ENCODE data around the gene RNF213. TPM values are rescaled to one million over a fixed set of nuclear protein-coding genes. Genes with fewer than 3 reads are reported as not detected.

Gene RNF213
- total RNA-seq, 1 experiment from 2014 or later = 71.4 TPM

DNA sequence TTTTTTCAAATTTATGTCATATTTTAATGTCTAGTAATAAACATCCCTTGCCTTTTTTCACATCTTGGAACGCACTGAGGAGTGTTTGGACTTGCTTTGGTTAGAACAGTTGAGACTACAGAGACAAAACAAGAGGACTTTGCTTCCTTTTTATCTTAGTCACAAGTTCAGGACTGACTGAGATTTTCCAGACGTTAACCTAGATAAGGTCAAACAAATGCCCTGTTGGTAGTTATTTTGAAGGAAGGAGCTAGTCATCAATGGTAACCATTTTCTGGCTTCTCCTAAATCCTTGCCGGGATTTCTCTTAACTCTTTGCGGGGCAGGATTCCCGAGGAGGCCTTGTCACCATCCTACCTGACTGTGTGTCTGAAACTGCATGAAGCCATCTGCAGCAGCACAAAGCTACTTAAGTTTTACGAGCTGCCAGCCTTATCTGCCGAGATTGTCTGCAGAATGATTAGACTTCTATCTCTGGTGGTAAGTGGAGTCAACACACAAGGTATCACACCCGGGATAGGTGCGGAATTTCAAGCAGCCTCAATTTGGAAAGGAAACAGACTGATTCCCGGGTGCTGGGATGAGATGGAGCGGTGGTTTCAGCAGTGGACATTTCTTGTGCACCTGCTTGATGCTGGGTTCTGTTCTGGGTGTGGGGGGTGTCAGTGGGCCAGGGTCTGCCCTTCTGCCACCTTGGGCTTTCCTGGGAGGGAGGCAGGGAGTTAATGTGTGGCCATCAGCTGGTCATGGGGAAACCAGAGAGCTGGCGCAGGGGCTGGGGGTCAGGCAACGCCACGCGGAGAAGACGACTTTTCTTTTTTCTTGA lies 48.3 kb downstream of the RNF213 start:
- no peak overlapping the region for H2AFZ ChIP-seq (ENCODE audit: low read length)
- no peaks in the 10 kb centered on the region for H3K79me2 ChIP-seq (ENCODE audit: low read length)
- no peak overlapping the region for H3K4me3 ChIP-seq (ENCODE audit: low read length)
- no peaks in the 10 kb centered on the region for H3K9me3 ChIP-seq (ENCODE audit: low read length)
- H4K20me1 ChIP-seq (ENCODE audit: low read length) = no peaks in the 10 kb centered on the region
- H3F3A ChIP-seq (ENCODE audit: low read length, unreplicated experiment) = no peaks in the 10 kb centered on the region
- H3K27me3 ChIP-seq (ENCODE audit: low read length) = no peaks in the 10 kb centered on the region
- DNase-seq (no peak), ATAC-seq (no peak)
- TF ChIP-seq EZH2phosphoT487 (IDR thresholded peaks at IDR 0.05; ENCODE audit: borderline replicate concordance, low read length) = no peak
- TF ChIP-seq CTCF (conservative IDR thresholded peaks at IDR 0.05; ENCODE audit: low read depth, low read length) = no peak
- no peaks in the 10 kb centered on the region for H3K9me2 ChIP-seq (replicated peaks; ENCODE audit: low read length)
- H3K36me3 ChIP-seq (ENCODE audit: low read depth, low read length) = peaks cover 51% of the 10 kb centered on the region
- no peaks in the 10 kb centered on the region for H3K4me1 ChIP-seq (ENCODE audit: insufficient read depth, low read length)
- ChIA-PET CTCF (no interaction called here), POLR2A (ENCODE audit: unreplicated experiment) (no interaction called here)
- H3K27ac ChIP-seq (ENCODE audit: low read length) = no peak overlapping the region
- intact Hi-C loops (cut with micrococcal nuclease) = no loop called here
- no TSS peak for BruUV-seq (replicated peaks)
- H3K9ac ChIP-seq (ENCODE audit: low read length) = no peak overlapping the region
- no peak overlapping the region for H3K4me2 ChIP-seq (ENCODE audit: low read length)

DNA sequence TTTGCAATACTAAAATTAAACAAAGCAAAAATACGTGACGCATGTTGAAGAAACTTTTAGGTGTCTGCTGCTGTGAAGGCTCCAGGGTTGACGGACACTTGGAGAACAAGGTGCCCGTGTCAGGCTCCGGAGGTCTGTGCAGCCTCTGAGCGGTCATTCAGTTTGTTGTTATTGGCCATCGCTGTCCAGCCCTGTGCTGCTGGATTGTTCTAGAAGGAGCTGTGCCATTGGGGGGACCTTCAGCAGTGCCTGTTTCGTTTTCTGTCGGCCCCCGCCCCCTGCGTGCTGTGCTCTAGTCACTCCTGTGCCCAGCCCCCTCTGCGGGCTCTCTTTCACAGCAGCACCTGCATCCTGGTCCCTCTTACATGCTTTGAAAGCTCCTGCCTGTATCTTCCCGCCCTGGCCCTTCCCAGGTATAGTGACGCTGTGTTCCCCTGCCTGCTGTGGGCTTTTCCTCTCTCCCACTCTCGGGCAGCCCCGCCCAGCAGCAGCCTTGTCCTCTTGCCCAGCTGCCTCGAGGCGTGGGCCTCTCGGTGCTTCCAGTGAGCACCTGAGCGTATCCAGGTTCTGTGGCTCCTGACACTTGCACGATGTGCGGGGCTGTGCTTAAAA lies 50.7 kb downstream of the RNF213 start:
- no TSS peak for BruUV-seq (replicated peaks)
- no peak overlapping the region for H3K4me3 ChIP-seq (ENCODE audit: low read length)
- intact Hi-C loops (cut with micrococcal nuclease) = no loop called here
- H3K4me1 ChIP-seq (ENCODE audit: insufficient read depth, low read length) = no peaks in the 10 kb centered on the region
- ChIA-PET POLR2A (ENCODE audit: unreplicated experiment) (no interaction called here), CTCF (no interaction called here)
- H3K9me2 ChIP-seq (replicated peaks; ENCODE audit: low read length) = no peaks in the 10 kb centered on the region
- no peak overlapping the region for H3K4me2 ChIP-seq (ENCODE audit: low read length)
- H3K27ac ChIP-seq (ENCODE audit: low read length) = no peak overlapping the region
- H3K9me3 ChIP-seq (ENCODE audit: low read length) = no peaks in the 10 kb centered on the region
- H3K36me3 ChIP-seq (ENCODE audit: low read depth, low read length) = peaks cover 44% of the 10 kb centered on the region
- no peak for ATAC-seq
- H3K9ac ChIP-seq (ENCODE audit: low read length) = no peak overlapping the region
- H3F3A ChIP-seq (ENCODE audit: low read length, unreplicated experiment) = no peaks in the 10 kb centered on the region
- DNase-seq = no peak
- H3K79me2 ChIP-seq (ENCODE audit: low read length) = no peaks in the 10 kb centered on the region
- H4K20me1 ChIP-seq (ENCODE audit: low read length) = no peaks in the 10 kb centered on the region
- TF ChIP-seq CTCF (conservative IDR thresholded peaks at IDR 0.05; ENCODE audit: low read depth, low read length) (no peak), EZH2 (IDR thresholded peaks at IDR 0.05; ENCODE audit: low read length, unreplicated experiment) (no peak), EZH2phosphoT487 (IDR thresholded peaks at IDR 0.05; ENCODE audit: borderline replicate concordance, low read length) (no peak)
- H2AFZ ChIP-seq (ENCODE audit: low read length) = no peak overlapping the region
- no peaks in the 10 kb centered on the region for H3K27me3 ChIP-seq (ENCODE audit: low read length)

DNA sequence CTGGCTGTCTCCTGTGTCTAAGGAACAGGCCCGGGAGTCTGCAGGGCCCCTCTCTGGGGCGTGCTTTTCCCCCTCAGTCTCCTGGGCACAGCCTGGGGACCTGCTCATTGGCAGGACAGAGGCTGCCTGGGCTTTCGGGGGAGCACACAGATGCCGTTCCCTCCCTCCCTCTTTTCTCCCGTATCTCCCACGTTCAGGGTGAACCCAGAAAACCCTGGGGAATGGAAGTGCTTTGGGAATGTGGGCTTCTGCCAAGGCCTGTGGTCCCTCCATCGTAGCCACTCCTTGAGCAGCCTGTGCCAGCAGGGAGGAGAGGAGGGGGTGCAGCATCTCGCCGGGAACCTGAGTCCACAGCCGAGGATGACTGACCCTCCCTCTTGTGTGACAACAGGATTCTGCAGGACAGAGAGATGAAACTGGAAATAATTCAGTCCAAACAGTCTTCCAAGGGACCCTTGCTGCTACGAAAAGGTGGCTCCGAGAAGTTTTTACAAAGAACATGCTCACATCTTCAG lies 52.0 kb downstream of the RNF213 start:
- Histone ChIP-seq H3K79me2 (ENCODE audit: low read length) (no peaks in the 10 kb centered on the region), H3K9ac (ENCODE audit: low read length) (no peak overlapping the region), H3K4me2 (ENCODE audit: low read length) (no peak overlapping the region), H3F3A (ENCODE audit: low read length, unreplicated experiment) (no peaks in the 10 kb centered on the region), H3K9me3 (ENCODE audit: low read length) (no peaks in the 10 kb centered on the region), H4K20me1 (ENCODE audit: low read length) (no peaks in the 10 kb centered on the region), H2AFZ (ENCODE audit: low read length) (no peak overlapping the region), H3K27me3 (ENCODE audit: low read length) (no peaks in the 10 kb centered on the region), H3K36me3 (ENCODE audit: low read depth, low read length) (peaks cover 38% of the 10 kb centered on the region), H3K27ac (ENCODE audit: low read length) (no peak overlapping the region), H3K4me3 (ENCODE audit: low read length) (no peak overlapping the region), H3K4me1 (ENCODE audit: insufficient read depth, low read length) (no peaks in the 10 kb centered on the region), H3K9me2 (replicated peaks; ENCODE audit: low read length) (no peaks in the 10 kb centered on the region)
- no TSS peak for BruUV-seq (replicated peaks)
- DNase-seq = no peak
- TF ChIP-seq EZH2 (IDR thresholded peaks at IDR 0.05; ENCODE audit: low read length, unreplicated experiment) = no peak
- TF ChIP-seq EZH2phosphoT487 (IDR thresholded peaks at IDR 0.05; ENCODE audit: borderline replicate concordance, low read length) = no peak
- intact Hi-C loops (cut with micrococcal nuclease) = no loop called here
- POLR2A ChIA-PET (ENCODE audit: unreplicated experiment) = no interaction called here
- CTCF ChIA-PET = no interaction called here
- ATAC-seq = no peak
